T47D (cell line): ENCODE data around the gene MOB3C.
"Not testable (repeated sequence)": the region's sequence is repeated elsewhere in the genome, so short reads cannot be mapped to it uniquely, and the experiment has no call there.

Experiments used
- DNase-seq, 2 experiments: peaks; one replicate each; pipeline versions ENCODE4 v3.0.0 to v3.0.0-alpha.2; 2011 to 2012; ENCODE audit warnings: low read depth in 1 of 2, low spot score in 1 of 2
- JUND ChIP-seq: IDR thresholded peaks from 2 replicates; pipeline ENCODE4 v1.6.1; 2012; ENCODE audit warnings: low read depth
- in situ Hi-C: cut with HindIII; loops from 2 replicates; pipeline ENCODE4 v1.10.0; 2016; ENCODE audit warnings: low sequenced_read_pairs, low pct_unique_long_range_greater_than_20kb

MOB3C gene

GRCh38 chr1:46616277-46617107, at the start of gene MOB3C:
TSS of gene MOB3C (minus strand) at chr1:46616811. CDS start at chr1:46613321, 3,490 bp downstream.
- in situ Hi-C loops: no loop called here
- TF ChIP-seq JUND: no peak
- DNase-seq: peak; percentile 43 to 83

DNA sequence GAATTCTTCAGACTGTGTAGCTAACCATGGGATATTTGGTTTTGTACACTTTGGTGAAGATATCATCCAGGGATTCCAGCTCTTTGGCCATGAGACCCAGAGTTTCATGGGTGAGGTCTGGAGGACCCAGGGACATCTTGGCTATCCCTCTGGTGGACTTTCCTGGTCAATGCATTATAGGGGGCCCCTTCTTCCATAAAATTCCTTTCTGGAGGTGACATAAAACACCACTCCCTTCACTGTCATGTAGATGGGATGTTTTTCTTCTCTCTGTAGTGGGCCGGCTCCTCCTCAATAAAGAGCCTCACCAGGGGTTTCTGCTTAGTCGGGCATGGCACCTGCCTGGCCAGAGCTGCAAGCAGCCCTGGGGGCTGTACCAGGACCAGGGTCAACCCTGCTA, 49.4 kb upstream of the MOB3C start:
- no peak for TF ChIP-seq JUND
- in situ Hi-C loops: no loop called here
- no peak for DNase-seq

GRCh38 chr1:46662919-46663318, 46.3 kb upstream of the MOB3C start:
- in situ Hi-C loops, DNase-seq: not testable (repeated sequence)

DNA sequence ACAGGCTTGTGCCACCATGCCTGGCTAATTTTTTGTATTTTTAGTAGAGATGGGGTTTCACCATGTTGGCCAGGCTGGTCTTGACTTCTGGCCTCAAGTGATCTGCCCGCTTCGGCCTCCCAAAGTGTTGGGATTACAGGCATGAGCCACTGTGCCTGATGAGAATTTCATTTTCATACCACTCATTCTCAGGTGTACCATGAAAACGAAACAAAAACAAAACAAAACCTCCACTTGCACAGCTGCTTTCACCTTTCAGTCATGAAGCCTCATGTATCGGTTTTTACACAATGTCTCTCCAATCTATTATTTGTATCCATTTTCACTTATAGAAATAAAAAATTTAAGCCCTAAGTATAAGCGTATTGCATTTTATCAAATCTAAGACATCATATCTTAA, 43.5 kb upstream of the MOB3C start:
- DNase-seq, in situ Hi-C loops: not testable (repeated sequence)

GRCh38 chr1:46659307-46659870, 42.8 kb upstream of the MOB3C start:
- no peak for DNase-seq
- in situ Hi-C loops: no loop called here
- no peak for TF ChIP-seq JUND

DNA sequence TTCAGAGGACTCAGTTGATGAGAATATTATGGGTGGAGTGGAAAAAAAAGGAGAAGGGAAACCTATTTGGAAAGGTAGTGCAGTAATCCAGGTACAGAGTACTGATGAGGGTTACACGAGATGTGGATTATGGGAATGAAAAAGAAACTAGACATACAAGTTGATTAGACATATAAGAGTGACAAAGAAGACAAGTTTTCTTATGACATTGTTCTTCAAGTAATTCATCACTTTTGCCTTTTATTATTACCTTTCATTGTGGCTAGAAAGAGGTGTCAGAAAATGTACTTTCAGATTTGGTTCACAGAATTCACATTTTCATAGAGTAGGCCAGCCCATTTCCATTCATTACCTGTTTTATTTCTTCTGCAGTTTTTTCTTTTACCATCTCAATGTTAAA, 41.2 kb upstream of the MOB3C start:
- no peak for DNase-seq
- no peak for TF ChIP-seq JUND
- in situ Hi-C loops: no loop called here

DNA sequence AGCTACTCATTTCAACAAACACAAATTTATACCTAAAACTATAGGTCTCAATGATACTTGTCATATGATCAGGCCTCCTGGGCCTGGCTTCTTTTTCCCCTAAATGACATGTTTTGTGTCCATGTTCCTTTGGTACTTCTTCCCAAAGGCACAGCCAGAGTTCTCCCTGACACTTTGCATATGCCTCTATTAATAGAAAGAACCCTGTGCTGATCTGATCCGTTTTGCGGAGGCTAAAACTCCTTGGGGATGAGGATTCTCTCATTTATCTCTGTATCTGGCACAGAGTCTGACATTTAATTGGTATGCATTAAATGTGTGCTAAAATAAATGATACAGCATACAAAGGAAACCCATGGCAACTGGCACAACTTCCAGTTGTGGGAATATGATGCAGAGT, 40.0 kb upstream of the MOB3C start:
- DNase-seq: no peak
- no peak for TF ChIP-seq JUND
- in situ Hi-C loops: no loop called here

- no peak for DNase-seq
- TF ChIP-seq JUND: no peak
- in situ Hi-C loops: no loop called here
Measured at GRCh38 chr1:46655848-46656247, 39.2 kb upstream of the MOB3C start.

GRCh38 chr1:46654698-46655097, 38.1 kb upstream of the MOB3C start:
- in situ Hi-C loops: not testable (repeated sequence)

GRCh38 chr1:46654012-46654411, 37.4 kb upstream of the MOB3C start:
- TF ChIP-seq JUND: no peak
- in situ Hi-C loops: no loop called here
- no peak for DNase-seq

More at GRCh38 chr1:46654698-46655097, 38.1 kb upstream of the MOB3C start:
- DNase-seq: not testable (repeated sequence)

- in situ Hi-C loops: no loop called here
- DNase-seq: no peak
- TF ChIP-seq JUND: no peak
Measured at GRCh38 chr1:46653405-46653958, 36.9 kb upstream of the MOB3C start.

DNA sequence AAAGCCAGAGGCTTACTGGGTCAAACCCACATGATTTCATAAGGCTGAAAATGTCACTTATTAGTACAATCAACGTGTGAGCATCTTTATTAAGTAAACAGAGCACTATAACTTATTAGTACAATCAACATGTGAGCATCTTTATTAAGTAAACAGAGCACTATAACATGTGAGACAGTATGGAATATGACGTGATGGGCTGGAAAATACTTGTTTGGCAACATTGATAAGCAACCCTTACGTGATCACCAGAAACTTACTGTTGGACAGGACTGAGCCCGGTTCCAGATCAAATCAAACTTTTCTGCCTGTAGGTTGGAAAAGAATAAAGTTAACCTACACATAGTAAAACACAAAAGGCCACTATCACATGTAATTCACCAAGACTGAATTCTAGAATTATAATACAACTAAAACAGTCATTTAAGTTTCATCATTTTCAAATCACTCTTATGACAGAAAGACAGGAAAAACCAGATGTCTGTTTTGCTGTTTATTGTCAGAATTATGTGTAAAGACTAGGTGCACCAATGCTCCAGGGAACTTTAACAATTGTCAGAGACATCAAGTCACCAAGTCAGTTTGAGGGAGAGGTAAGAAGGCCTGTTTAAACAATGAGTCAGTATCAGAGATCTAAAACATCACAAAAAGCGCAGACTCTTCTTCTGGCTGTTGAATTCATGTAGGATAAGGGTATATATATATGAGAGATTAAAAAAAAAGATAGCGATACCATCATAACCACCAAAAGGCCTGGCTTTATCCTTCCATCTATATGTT, 35.9 kb upstream of the MOB3C start:
- in situ Hi-C loops: no loop called here
- TF ChIP-seq JUND: no peak
- DNase-seq: no peak

DNA sequence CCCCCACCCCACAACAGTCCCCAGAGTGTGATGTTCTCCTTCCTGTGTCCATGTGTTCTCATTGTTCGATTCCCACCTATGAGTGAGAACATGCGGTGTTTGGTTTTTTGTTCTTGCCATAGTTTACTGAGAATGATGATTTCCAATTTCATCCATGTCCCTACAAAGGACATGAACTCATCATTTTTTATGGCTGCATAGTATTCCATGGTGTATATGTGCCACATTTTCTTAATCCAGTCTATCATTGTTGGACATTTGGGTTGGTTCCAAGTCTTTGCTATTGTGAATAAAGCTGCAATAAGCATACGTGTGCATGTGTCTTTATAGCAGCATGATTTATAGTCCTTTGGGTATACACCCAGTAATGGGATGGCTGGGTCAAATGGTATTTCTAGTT, 34.5 kb upstream of the MOB3C start:
- in situ Hi-C loops, DNase-seq: not testable (repeated sequence)
